Activated T-cell treated with anti-CD3 and anti-CD28 coated beads, Interleukin-2, amount 50 U/mL, for 72 hours (primary cell): ENCODE measurements around the gene LYPD5. TPM values are rescaled to one million over a fixed set of nuclear protein-coding genes. Genes with fewer than 3 reads are reported as not detected.
A peak's percentile ranks its signal among the peaks of the same experiment; 100 is the strongest.

ENCODE experiments used
- ATAC-seq, 2 donors: fragments of 150-1000 bp; cut with Tn5 transposase; replicated peaks in 1 of 2; 2 replicates each; pipeline ENCODE4 v1.10.0; 2021; ENCODE audit warnings: moderate library complexity in 2 of 2, mild to moderate bottlenecking in 1 of 2
- DNase-seq, 2 donors: peaks; one replicate each; pipeline ENCODE4 v3.0.0; 2021 to 2022; ENCODE audit warnings: mixed read lengths in 1 of 2
- H3K27ac Mint-ChIP-seq: one replicate; pipeline ENCODE4 v1.8.0; 2022; ENCODE audit warnings: mild to moderate bottlenecking, moderate library complexity, mixed read lengths
- H3K27me3 Mint-ChIP-seq: one replicate; pipeline ENCODE4 v1.8.0; 2022; ENCODE audit warnings: low read depth, mixed read lengths
- H3K36me3 Mint-ChIP-seq, 2 donors: one replicate each; pipeline ENCODE4 v1.8.0; 2022; ENCODE audit warnings: mixed read lengths in 2 of 2, mild to moderate bottlenecking in 1 of 2; ENCODE audit not compliant: insufficient read depth in 2 of 2
- H3K4me1 Mint-ChIP-seq: one replicate; pipeline ENCODE4 v1.8.0; 2022; ENCODE audit warnings: low read depth, mixed read lengths
- H3K4me3 Mint-ChIP-seq, 2 donors: one replicate each; pipeline ENCODE4 v1.8.0; 2022; ENCODE audit warnings: mild to moderate bottlenecking in 2 of 2, mixed read lengths in 2 of 2, moderate library complexity in 2 of 2
- H3K9me3 Mint-ChIP-seq, 2 donors: one replicate each; pipeline ENCODE4 v1.8.0; 2022; ENCODE audit warnings: mixed read lengths in 2 of 2
- total RNA-seq, 2 donors: library from RNA; stranded (reverse); gene quantifications; one replicate each; pipeline ENCODE4 v1.2.3, GENCODE V29; 2022

LYPD5 gene
- total RNA-seq, 2 donors from 2014 or later: 0.21 to 1.1 TPM

DNA sequence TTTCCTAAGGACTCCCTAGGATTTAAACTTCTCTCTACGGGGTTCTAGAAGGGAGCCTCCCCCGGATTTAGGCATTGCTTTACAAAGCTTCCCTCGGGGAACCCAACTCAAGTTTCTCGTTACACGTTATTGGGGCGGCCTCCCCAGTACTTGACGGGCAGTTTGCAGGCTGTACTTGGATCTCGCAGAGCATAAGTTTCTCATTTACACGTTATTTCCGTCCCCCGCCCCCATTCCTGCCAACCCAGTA, 48.1 kb downstream of the LYPD5 start:
- peaks cover 84% of the 10 kb centered on the region for H3K4me1 Mint-ChIP-seq
- H3K27me3 Mint-ChIP-seq: no peaks in the 10 kb centered on the region
- no peak for DNase-seq
- no peak for ATAC-seq
- peak overlapping the region; percentile 96 to 98 for H3K4me3 Mint-ChIP-seq
- H3K9me3 Mint-ChIP-seq: peaks cover 0 to 2% of the 10 kb centered on the region in 2 donors
- peaks cover 24% of the 10 kb centered on the region in 2 donors for H3K36me3 Mint-ChIP-seq
- H3K27ac Mint-ChIP-seq: peak overlapping the region; percentile 94

DNA sequence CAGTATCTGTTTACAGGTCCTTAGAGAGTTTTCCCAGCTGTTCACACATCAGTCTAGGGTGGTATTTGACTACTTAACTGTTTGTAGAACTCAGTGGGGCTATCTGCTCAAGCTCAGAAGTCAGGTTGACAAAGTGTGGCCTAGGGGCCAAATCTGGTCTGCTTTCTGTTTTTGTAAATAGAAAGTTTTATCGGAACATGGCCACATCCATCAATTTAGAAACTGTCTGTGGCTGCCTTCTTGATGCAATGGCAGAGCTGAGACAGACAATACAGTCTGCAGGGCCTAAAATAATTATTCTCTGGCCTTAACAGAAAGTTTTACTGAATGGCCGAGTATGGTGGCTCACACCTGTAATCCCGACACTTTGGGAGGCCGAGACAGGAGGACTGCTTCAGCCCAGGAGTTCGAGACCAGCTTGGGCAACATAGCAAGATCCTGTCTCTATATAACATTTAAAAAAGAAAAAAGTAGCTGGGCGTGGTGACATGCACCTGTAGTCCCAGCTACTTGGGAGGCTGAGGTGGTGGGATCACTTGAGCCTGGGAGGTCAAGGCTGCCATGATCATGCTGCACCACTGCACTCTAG, 49.9 kb downstream of the LYPD5 start:
- Mint-ChIP-seq H3K27ac (peak overlapping the region; percentile 94), H3K4me3 (peak overlapping the region; percentile 65 to 96), H3K27me3 (no peaks in the 10 kb centered on the region), H3K36me3 (peaks cover 28 to 34% of the 10 kb centered on the region in 2 donors), H3K9me3 (peaks cover 0 to 2% of the 10 kb centered on the region in 2 donors), H3K4me1 (peaks cover 80% of the 10 kb centered on the region)
- peak; percentile 19 to 33 for DNase-seq
- ATAC-seq: no peak

- Mint-ChIP-seq H3K27ac (peak overlapping the region; percentile 94), H3K36me3 (peaks cover 26 to 37% of the 10 kb centered on the region in 2 donors), H3K4me1 (peaks cover 73% of the 10 kb centered on the region), H3K9me3 (peaks cover 0 to 2% of the 10 kb centered on the region in 2 donors), H3K4me3 (peak overlapping the region; percentile 65 to 88), H3K27me3 (no peaks in the 10 kb centered on the region)
- DNase-seq: peak; percentile 28 to 39
- ATAC-seq: no peak
Measured at GRCh38 chr19:43751466-43752220, 50.6 kb downstream of the LYPD5 start.

DNA sequence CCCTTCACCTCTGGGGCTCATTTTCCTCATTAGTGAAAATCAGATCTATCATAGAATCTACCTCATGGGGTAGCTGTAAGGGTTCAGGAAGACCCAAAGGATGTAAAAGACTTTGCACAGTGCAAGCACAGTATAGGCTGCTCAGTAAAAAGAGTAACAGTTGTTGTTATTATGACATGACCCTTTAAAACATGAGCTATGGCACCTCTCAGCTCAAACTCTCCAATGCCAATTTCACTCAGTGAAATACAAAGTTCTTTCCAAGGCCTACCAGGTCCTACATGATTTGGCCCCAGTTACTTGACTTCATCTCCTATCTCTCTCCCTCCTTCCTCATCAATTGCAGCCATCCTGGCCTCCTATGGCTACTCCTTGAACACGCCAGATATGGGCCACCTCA, 52.3 kb downstream of the LYPD5 start:
- Mint-ChIP-seq H3K36me3 (peaks cover 26 to 34% of the 10 kb centered on the region in 2 donors), H3K4me1 (peaks cover 63% of the 10 kb centered on the region), H3K27me3 (no peaks in the 10 kb centered on the region), H3K4me3 (no peak overlapping the region), H3K9me3 (peaks cover 0 to 2% of the 10 kb centered on the region in 2 donors), H3K27ac (peak overlapping the region; percentile 27)
- DNase-seq (no peak), ATAC-seq (no peak)

DNA sequence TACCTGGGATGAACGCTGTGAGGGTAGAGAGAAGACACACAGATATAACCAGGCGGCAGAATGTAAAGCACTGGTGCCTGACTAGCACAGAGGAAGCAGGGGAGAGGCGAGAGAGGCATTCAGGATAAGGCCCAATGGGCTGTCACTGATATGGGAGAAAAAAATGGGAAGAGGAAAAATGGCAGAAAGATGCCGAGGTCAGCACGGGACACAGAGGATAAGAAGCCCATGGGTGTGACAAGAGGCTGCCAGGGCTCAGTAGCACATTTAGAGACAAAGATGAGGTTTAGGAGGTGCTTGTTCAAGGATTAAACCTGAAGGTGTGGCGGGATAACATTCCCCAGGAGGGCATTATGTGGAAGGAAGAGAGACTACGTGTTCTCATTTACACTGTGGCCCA, 53.1 kb downstream of the LYPD5 start:
- peak overlapping the region; percentile 76 for H3K27ac Mint-ChIP-seq
- no peak overlapping the region for H3K4me3 Mint-ChIP-seq
- peaks cover 63% of the 10 kb centered on the region for H3K4me1 Mint-ChIP-seq
- ATAC-seq (no peak), DNase-seq (no peak)
- peaks cover 0 to 2% of the 10 kb centered on the region in 2 donors for H3K9me3 Mint-ChIP-seq
- no peaks in the 10 kb centered on the region for H3K27me3 Mint-ChIP-seq
- peaks cover 32 to 33% of the 10 kb centered on the region in 2 donors for H3K36me3 Mint-ChIP-seq

- no peak for DNase-seq
- peak overlapping the region; percentile 76 for H3K27ac Mint-ChIP-seq
- peaks cover 59% of the 10 kb centered on the region for H3K4me1 Mint-ChIP-seq
- no peaks in the 10 kb centered on the region for H3K27me3 Mint-ChIP-seq
- peaks cover 0 to 2% of the 10 kb centered on the region in 2 donors for H3K9me3 Mint-ChIP-seq
- H3K36me3 Mint-ChIP-seq: peaks cover 36 to 38% of the 10 kb centered on the region in 2 donors
- H3K4me3 Mint-ChIP-seq: no peak overlapping the region
- ATAC-seq: no peak
Measured at GRCh38 chr19:43748685-43749084, 53.6 kb downstream of the LYPD5 start.

GRCh38 chr19:43748205-43748594, 54.0 kb downstream of the LYPD5 start:
- Mint-ChIP-seq H3K27ac (peak overlapping the region; percentile 62), H3K4me3 (peak overlapping the region in 1 of 2 donors; percentile 52), H3K36me3 (peaks cover 37 to 38% of the 10 kb centered on the region in 2 donors), H3K4me1 (peaks cover 54% of the 10 kb centered on the region), H3K27me3 (no peaks in the 10 kb centered on the region), H3K9me3 (peaks cover 0 to 2% of the 10 kb centered on the region in 2 donors)
- no peak for ATAC-seq
- no peak for DNase-seq

GRCh38 chr19:43747557-43748204, 54.6 kb downstream of the LYPD5 start:
- DNase-seq: peak in 1 of 2 donors; percentile 15
- peak overlapping the region; percentile 62 for H3K27ac Mint-ChIP-seq
- H3K36me3 Mint-ChIP-seq: peaks cover 36 to 39% of the 10 kb centered on the region in 2 donors
- H3K27me3 Mint-ChIP-seq: no peaks in the 10 kb centered on the region
- ATAC-seq: peak in 1 of 2 donors; percentile 28
- H3K4me3 Mint-ChIP-seq: peak overlapping the region; percentile 15 to 52
- peaks cover 49% of the 10 kb centered on the region for H3K4me1 Mint-ChIP-seq
- no peaks in the 10 kb centered on the region for H3K9me3 Mint-ChIP-seq

Other genes starting within 250 kb of the LYPD5 start
- gene XRCC1, start 226.9 kb downstream of the LYPD5 start, total RNA-seq: 10 to 100 TPM; 58.4 to 66.7 TPM
- gene PINLYP, start 226.6 kb downstream of the LYPD5 start, total RNA-seq: 10 to 100 TPM in 1 of 2 donors, 1 to 10 TPM in 1; 8.9 to 18.1 TPM
- 10 to 100 TPM; 13.6 to 16.6 TPM for gene IRGQ, start 206.3 kb downstream of the LYPD5 start, total RNA-seq
- 10 to 100 TPM; 10.0 to 11.8 TPM for gene ZNF576, start 205.9 kb downstream of the LYPD5 start, total RNA-seq
- gene SRRM5, start 190.4 kb downstream of the LYPD5 start, total RNA-seq: 1 to 10 TPM; 1.1 to 1.7 TPM
- 10 to 100 TPM; 17.2 to 25.6 TPM for gene ZNF428, start 182.8 kb downstream of the LYPD5 start, total RNA-seq
- gene CADM4, start 162.6 kb downstream of the LYPD5 start, total RNA-seq: under 1 TPM; 0.28 to 0.74 TPM
- gene PLAUR, start 132.3 kb downstream of the LYPD5 start, total RNA-seq: 10 to 100 TPM in 1 of 2 donors, 1 to 10 TPM in 1; 9.9 to 10.4 TPM
- gene IRGC, start 86.4 kb downstream of the LYPD5 start, total RNA-seq: not detected
- 10 to 100 TPM; 85.3 to 96.4 TPM for gene SMG9, start 47.5 kb downstream of the LYPD5 start, total RNA-seq
- gene KCNN4, start 21.5 kb downstream of the LYPD5 start, total RNA-seq: 100 to 1,000 TPM in 1 of 2 donors, 10 to 100 TPM in 1; 91.6 to 118 TPM
- 1 to 10 TPM; 6.9 to 7.3 TPM for gene ZNF283, start 24.9 kb upstream of the LYPD5 start, total RNA-seq
- 1 to 10 TPM; 1.6 to 3.3 TPM for gene ZNF404, start 81.5 kb upstream of the LYPD5 start, total RNA-seq
- gene ZNF45, start 132.8 kb upstream of the LYPD5 start, total RNA-seq: 10 to 100 TPM; 11.4 to 13.9 TPM
- 1 to 10 TPM; 3.4 to 3.5 TPM for gene ZNF221, start 148.8 kb upstream of the LYPD5 start, total RNA-seq
- 1 to 10 TPM; 6.0 to 7.5 TPM for gene ZNF155, start 181.7 kb upstream of the LYPD5 start, total RNA-seq
- 1 to 10 TPM; 5.5 to 5.8 TPM for gene ZNF230, start 200.5 kb upstream of the LYPD5 start, total RNA-seq
- 1 to 10 TPM; 2.7 to 3.0 TPM for gene ZNF222, start 222.9 kb upstream of the LYPD5 start, total RNA-seq
- 1 to 10 TPM in 1 of 2 donors, under 1 TPM in 1; 0.81 to 2.5 TPM for gene ZNF223, start 249.6 kb upstream of the LYPD5 start, total RNA-seq